ENCODE data around the gene SCG5. TPM values are rescaled to one million over a fixed set of nuclear protein-coding genes. Genes with fewer than 3 reads are reported as not detected.

SCG5 gene
- polyA plus RNA-seq, 1 donor (not counting 4 experiments of a cell fraction or from before 2014, with no cell fraction given), result 15.8 TPM

- dilution Hi-C loops (cut with MboI; ENCODE audit: extremely low pct_ligation_motif_present, low sequenced_read_pairs), result no loop called here
- Histone ChIP-seq H3K27me3 (ENCODE audit: control insufficient read depth, extremely low read depth, insufficient read depth, low read length) (no peaks in the 10 kb centered on the region), H3K36me3 (ENCODE audit: control insufficient read depth in 2 of 2, extremely low read depth in 1 of 2, insufficient read depth in 2 of 2, low read length in 2 of 2) (no peaks in the 10 kb centered on the region), H3K4me2 (ENCODE audit: control insufficient read depth, extremely low read depth, insufficient read depth, low read depth, low read length) (no peak overlapping the region), H4K20me1 (ENCODE audit: control insufficient read depth, extremely low read depth, insufficient read depth, low read length) (no peaks in the 10 kb centered on the region), H3K4me1 (ENCODE audit: control insufficient read depth, extremely low read depth, insufficient read depth, low read length) (peaks cover 18% of the 10 kb centered on the region), H3K27ac (ENCODE audit: control insufficient read depth, insufficient read depth, low read length) (no peak overlapping the region), H3K9ac (ENCODE audit: control insufficient read depth, extremely low read depth, insufficient read depth, low read length) (no peak overlapping the region), H3K79me2 (ENCODE audit: control insufficient read depth, insufficient read depth, low read length) (no peaks in the 10 kb centered on the region), H2AFZ (ENCODE audit: control insufficient read depth, low read length) (no peak overlapping the region), H3K4me3 (ENCODE audit: control insufficient read depth in 2 of 3, extremely low read depth in 1 of 3, insufficient read depth in 2 of 3, low read depth in 1 of 3, low read length in 3 of 3) (no peak overlapping the region), H3K9me3 (ENCODE audit: control insufficient read depth, low read depth, low read length) (no peaks in the 10 kb centered on the region), H3K9me1 (ENCODE audit: control insufficient read depth, extremely low read depth, insufficient read depth, low read length) (no peaks in the 10 kb centered on the region)
- FAIRE-seq (peak; percentile 74), DNase-seq (ENCODE audit: low read depth, low spot score) (no peak)
- TF ChIP-seq CTCF (optimal IDR thresholded peaks at IDR 0.05 in 1 of 3, IDR thresholded peaks at IDR 0.05 in 1 of 3, conservative IDR thresholded peaks at IDR 0.05 in 1 of 3; ENCODE audit: extremely low read depth in 1 of 3, insufficient read depth in 2 of 3, low read length in 3 of 3), result no peak
- TF ChIP-seq EZH2 (IDR thresholded peaks at IDR 0.05; ENCODE audit: low read length), result no peak
These were observed 63.0 kb downstream of the SCG5 start for GRCh38 chr15:32704395-32704981.

GRCh38 chr15:32705446-32705845 lies 63.9 kb downstream of the SCG5 start:
- H3K9ac ChIP-seq (ENCODE audit: control insufficient read depth, extremely low read depth, insufficient read depth, low read length), result no peak overlapping the region

More at GRCh38 chr15:32705446-32705845, 63.9 kb downstream of the SCG5 start:
- Histone ChIP-seq H3K27me3 (ENCODE audit: control insufficient read depth, extremely low read depth, insufficient read depth, low read length) (no peaks in the 10 kb centered on the region), H3K9me3 (ENCODE audit: control insufficient read depth, low read depth, low read length) (no peaks in the 10 kb centered on the region), H2AFZ (ENCODE audit: control insufficient read depth, low read length) (no peak overlapping the region), H4K20me1 (ENCODE audit: control insufficient read depth, extremely low read depth, insufficient read depth, low read length) (no peaks in the 10 kb centered on the region), H3K4me2 (ENCODE audit: control insufficient read depth, extremely low read depth, insufficient read depth, low read depth, low read length) (no peak overlapping the region), H3K9me1 (ENCODE audit: control insufficient read depth, extremely low read depth, insufficient read depth, low read length) (no peaks in the 10 kb centered on the region), H3K36me3 (ENCODE audit: control insufficient read depth in 2 of 2, extremely low read depth in 1 of 2, insufficient read depth in 2 of 2, low read length in 2 of 2) (no peaks in the 10 kb centered on the region), H3K4me3 (ENCODE audit: control insufficient read depth in 2 of 3, extremely low read depth in 1 of 3, insufficient read depth in 2 of 3, low read depth in 1 of 3, low read length in 3 of 3) (no peak overlapping the region), H3K79me2 (ENCODE audit: control insufficient read depth, insufficient read depth, low read length) (no peaks in the 10 kb centered on the region), H3K4me1 (ENCODE audit: control insufficient read depth, extremely low read depth, insufficient read depth, low read length) (peaks cover 18% of the 10 kb centered on the region), H3K27ac (ENCODE audit: control insufficient read depth, insufficient read depth, low read length) (no peak overlapping the region)
- FAIRE-seq (peak; percentile 26), DNase-seq (ENCODE audit: low read depth, low spot score) (no peak)
- no peak for TF ChIP-seq CTCF (optimal IDR thresholded peaks at IDR 0.05 in 1 of 3, IDR thresholded peaks at IDR 0.05 in 1 of 3, conservative IDR thresholded peaks at IDR 0.05 in 1 of 3; ENCODE audit: extremely low read depth in 1 of 3, insufficient read depth in 2 of 3, low read length in 3 of 3)
- TF ChIP-seq EZH2 (IDR thresholded peaks at IDR 0.05; ENCODE audit: low read length), result no peak
- dilution Hi-C loops (cut with MboI; ENCODE audit: extremely low pct_ligation_motif_present, low sequenced_read_pairs), result no loop called here
